Subcutaneous adipose tissue (tissue), 4 donors: ENCODE measurements around the gene ZC3H13. TPM values are rescaled to one million over a fixed set of nuclear protein-coding genes. Genes with fewer than 3 reads are reported as not detected.

ENCODE experiments used
- CTCF ChIP-seq: fragments of 450-650 bp; IDR thresholded peaks from one replicate; pipeline ENCODE4 v1.5.1; 2016; ENCODE audit warnings: low read depth, mild to moderate bottlenecking, control low read depth, antibody characterized with exemption, moderate library complexity
- total RNA-seq, 4 donors: library from RNA; depleted of rRNA; stranded (reverse); fragments of >200 nt; gene quantifications; one replicate each; pipeline ENCODE4 v1.1.0, GENCODE V29; 2016

Gene ZC3H13
- total RNA-seq, 4 donors from 2014 or later, result 24.6 to 58.9 (median 28.9) TPM

- TF ChIP-seq CTCF, result no peak
Observed at GRCh38 chr13:45940061-45940460, 112.5 kb downstream of the ZC3H13 start.

GRCh38 chr13:45936621-45937020, 115.9 kb downstream of the ZC3H13 start:
- TF ChIP-seq CTCF, result no peak

GRCh38 chr13:45934283-45934682, 118.3 kb downstream of the ZC3H13 start:
- no peak for TF ChIP-seq CTCF

- no peak for TF ChIP-seq CTCF
Observed at GRCh38 chr13:45933203-45933908, 119.2 kb downstream of the ZC3H13 start.

- TF ChIP-seq CTCF, result no peak
Observed at GRCh38 chr13:45932676-45933075, 119.9 kb downstream of the ZC3H13 start.

- TF ChIP-seq CTCF, result no peak
Observed at GRCh38 chr13:45932172-45932571, 120.4 kb downstream of the ZC3H13 start.

- no peak for TF ChIP-seq CTCF
Observed at GRCh38 chr13:45931211-45931610, 121.3 kb downstream of the ZC3H13 start.
